HG02973 (cell line): ENCODE measurements around the gene CCDC85A.

Experiments
- ATAC-seq: cut with Tn5 transposase; IDR thresholded peaks from one replicate; pipeline ENCODE4 v1.9.1; 2021; ENCODE audit warnings: moderate library complexity; ENCODE audit not compliant: unreplicated experiment

Gene CCDC85A

DNA sequence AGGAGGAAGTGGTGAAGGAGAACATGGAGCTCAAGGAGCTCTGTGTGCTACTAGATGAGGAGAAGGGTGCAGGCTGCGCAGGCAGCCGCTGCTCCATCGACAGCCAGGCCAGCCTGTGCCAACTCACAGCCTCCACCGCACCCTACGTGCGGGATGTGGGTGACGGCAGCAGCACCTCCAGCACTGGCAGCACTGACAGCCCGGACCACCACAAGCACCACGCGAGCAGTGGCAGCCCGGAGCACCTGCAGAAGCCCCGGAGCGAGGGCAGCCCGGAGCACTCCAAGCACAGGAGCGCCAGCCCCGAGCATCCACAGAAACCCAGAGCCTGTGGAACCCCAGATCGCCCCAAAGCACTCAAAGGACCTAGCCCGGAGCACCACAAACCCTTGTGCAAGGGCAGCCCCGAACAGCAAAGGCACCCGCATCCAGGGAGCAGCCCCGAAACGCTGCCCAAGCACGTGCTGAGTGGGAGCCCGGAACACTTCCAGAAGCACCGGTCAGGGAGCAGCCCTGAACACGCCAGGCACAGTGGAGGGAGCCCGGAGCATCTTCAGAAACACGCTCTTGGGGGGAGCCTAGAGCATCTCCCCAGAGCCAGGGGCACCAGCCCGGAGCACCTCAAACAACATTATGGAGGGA is 9.0 kb downstream of the CCDC85A start:
- ATAC-seq = no peak

DNA sequence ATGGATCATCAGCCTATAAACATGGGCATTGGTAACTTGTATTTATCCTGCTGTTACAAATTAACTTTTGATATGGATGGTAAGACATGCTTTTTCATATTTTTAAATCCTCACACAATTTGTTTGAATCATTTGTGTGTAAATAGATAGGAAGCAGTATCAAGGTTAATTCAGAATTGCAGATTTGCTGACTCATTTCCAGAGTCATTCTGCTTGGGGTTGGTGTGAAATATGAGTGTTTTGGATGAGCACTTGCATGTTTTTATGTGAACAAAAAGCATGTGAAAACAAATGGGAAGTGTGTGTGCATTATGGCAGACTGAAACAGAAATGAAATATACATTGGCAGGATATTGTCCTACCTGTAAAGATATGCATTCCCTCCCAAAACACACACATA is 11.8 kb downstream of the CCDC85A start:
- no peak for ATAC-seq

GRCh38 chr2:56197816-56198215 is 14.0 kb downstream of the CCDC85A start:
- ATAC-seq = no peak

DNA sequence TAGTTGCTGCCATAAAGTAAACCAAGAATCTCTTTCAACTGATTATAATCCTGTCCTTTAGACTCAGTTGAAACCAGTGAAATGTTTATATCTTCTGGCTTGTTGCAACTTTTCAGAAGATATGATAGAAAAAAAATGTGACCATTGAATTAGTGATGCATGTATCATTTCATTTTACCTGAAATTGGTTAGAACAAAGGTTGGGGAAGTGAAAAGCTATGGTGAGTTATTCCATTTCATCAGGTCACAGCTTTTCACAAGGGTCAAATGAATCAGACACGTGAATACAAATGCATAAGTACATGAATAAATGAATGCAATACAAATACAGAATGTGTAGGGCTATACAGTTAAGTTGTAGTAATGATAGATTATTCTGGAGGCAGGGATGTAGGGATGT is 15.1 kb downstream of the CCDC85A start:
- ATAC-seq = no peak

DNA sequence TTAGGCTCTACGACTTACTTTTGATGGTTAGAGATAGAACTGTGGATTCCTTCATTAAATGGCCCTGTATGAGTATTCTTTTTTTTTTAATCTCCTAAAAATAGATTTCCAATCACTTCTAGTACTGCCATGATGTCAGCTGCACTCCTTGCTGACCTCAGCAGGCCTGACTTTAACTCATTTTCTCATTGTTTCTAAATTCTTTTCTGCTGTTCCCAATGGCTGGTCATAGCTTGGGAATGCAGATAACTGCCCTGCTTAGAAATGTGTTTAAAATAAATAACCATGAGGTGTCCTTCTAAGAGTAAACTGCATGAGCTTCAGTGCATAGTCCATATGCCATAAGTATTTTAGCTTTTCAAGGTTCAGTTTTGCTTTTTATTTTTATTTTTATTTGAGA is 15.7 kb downstream of the CCDC85A start:
- ATAC-seq = no peak

GRCh38 chr2:56202381-56203121 is 18.8 kb downstream of the CCDC85A start:
- no peak for ATAC-seq

GRCh38 chr2:56204556-56204955 is 20.8 kb downstream of the CCDC85A start:
- ATAC-seq = no peak

DNA sequence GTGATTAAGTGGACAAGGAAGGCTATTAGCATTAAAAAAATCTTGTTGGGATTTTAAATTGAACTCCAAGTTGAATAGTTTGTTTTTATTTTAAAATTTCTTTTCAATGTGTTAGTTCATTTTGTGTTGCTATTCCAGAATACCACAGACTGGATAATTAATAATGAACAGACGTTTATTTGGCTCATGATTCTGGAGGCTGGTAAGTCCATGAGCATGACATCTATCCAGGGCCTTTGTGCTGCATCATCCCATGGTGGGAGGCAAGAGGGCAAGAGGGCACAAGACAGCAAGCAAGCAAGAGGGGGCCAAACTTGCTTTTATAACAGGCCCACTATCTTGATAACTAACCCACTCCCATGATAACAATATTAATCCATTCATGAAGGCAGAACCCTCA is 22.5 kb downstream of the CCDC85A start:
- ATAC-seq = no peak

GRCh38 chr2:56207760-56208159 is 24.0 kb downstream of the CCDC85A start:
- no peak for ATAC-seq

GRCh38 chr2:56208380-56208779 is 24.6 kb downstream of the CCDC85A start:
- no peak for ATAC-seq

GRCh38 chr2:56209701-56210100 is 25.9 kb downstream of the CCDC85A start:
- ATAC-seq = no peak

- no peak for ATAC-seq
Measured at GRCh38 chr2:56210291-56210690, 26.5 kb downstream of the CCDC85A start.

DNA sequence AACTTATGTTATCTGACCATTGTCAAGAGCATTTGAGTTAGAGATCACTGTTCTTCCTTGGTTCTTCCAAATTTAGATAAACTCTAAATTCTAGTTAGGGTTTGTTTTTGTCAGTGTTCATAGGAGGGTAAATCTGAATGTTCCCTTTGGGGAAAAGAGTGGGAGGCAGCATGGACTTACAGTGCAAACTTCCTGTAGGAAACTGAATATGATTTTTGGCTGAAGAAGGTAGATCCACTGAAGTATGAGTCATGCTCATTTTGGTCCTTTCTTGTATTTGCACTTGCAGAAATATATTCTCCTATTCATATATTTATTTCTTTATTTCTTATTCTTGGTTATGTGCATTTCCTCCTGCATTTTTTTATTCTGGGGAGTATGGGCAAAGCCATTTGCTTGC is 27.3 kb downstream of the CCDC85A start:
- no peak for ATAC-seq

DNA sequence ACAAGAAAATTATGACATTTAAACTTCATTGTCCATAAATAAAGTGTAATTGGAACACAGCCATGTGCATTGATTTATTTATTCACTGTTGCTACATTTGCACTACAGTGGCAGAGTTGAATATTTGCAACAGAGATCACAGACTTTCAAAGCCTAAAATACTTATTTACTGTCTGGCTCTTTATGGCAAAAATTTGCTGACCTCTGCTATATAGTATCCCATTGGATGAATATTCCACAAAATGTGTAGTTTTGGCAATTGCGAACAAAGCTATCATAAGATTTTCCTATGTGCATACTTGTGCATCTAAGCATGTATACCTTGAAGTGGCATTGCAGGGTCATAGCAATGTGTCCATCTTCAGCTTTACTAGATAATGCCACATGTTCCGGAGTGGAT is 32.1 kb downstream of the CCDC85A start:
- no peak for ATAC-seq

GRCh38 chr2:56217106-56217505 is 33.3 kb downstream of the CCDC85A start:
- ATAC-seq = no peak

DNA sequence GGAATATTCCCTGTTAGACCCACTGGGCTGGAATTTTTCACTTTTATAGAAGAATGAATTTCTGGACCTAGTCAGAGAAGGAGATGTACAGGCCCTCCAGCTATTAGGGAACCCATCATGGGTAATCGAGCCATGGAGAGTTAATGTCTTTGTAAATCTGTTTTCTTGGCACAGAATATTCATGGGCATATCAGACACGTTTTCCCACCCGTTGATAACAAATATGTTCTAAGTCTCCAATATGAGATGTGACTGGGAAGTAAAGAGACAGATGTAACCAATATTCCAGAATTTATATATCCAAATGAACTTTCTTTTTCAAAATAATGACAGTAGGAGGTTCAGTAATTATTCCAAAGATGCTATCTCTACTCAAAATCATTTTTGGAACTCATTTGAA is 38.7 kb downstream of the CCDC85A start:
- ATAC-seq = no peak

GRCh38 chr2:56224316-56224715 is 40.5 kb downstream of the CCDC85A start:
- no peak for ATAC-seq

- ATAC-seq = no peak
Measured at GRCh38 chr2:56227811-56228210, 44.0 kb downstream of the CCDC85A start.

GRCh38 chr2:56229397-56230060 is 45.7 kb downstream of the CCDC85A start:
- no peak for ATAC-seq

DNA sequence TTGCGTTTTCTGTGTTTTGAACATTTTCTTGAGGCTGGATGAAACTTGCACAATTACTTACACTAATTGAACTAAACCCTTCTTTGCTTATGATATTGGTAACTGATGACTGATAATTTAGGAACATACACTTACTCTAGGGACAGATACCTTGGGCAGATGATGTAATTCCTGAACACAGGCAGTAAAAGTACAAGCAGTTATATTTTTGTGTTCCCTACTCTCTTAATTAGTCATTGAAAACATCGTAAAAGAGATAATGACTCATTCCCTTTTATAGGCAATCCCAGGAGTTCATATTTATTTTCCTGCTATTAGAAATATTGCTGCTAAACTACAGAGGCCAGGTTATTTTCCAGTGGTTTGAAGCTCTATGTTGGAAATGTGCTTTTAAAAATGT is 46.4 kb downstream of the CCDC85A start:
- no peak for ATAC-seq

DNA sequence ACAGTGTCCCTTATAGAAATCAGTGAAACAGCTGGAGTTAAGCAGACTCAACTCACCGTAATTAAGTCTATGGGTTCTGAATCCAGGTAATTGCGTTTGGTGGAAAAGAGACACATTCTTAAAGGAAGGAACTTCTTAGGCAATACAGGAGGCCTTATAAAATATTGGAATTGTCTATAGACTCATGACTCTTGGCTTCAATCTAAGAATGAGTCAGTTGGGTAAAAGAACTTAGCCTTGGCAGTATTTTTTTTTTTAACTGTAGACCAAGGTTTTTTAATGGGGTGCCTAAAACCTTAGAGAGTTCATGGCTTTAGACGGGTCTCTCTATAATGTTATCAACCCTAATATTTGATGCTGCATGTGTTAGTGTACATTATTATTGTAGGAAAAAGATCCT is 47.6 kb downstream of the CCDC85A start:
- ATAC-seq = no peak

DNA sequence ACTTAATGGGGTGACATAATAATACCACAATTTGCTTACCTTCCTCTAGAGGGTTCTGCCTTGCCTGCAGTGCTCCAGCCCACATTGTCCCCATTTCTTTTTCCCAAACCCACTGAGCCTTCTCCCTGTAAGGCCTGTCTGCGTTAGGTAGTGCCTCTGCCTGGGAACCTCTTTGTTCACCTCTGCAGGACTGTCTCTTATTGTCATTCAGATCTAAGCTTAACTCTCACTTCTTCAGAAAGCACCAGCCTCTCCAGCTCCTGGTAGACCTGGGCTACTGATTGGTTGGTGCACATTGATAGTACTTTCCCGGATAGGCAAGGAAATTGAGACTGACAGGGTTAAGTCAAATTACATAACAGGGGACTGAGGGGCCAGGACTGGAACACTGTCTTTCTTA is 49.1 kb downstream of the CCDC85A start:
- ATAC-seq = no peak
